HG03342 (cell line): Measurements from ENCODE around the gene KRTAP5-6.

Experiments used
- ATAC-seq: cut with Tn5 transposase; IDR thresholded peaks from one replicate; pipeline ENCODE4 v1.9.1; 2021; ENCODE audit warnings: mild to moderate bottlenecking, moderate library complexity; ENCODE audit not compliant: unreplicated experiment

The KRTAP5-6 gene

DNA sequence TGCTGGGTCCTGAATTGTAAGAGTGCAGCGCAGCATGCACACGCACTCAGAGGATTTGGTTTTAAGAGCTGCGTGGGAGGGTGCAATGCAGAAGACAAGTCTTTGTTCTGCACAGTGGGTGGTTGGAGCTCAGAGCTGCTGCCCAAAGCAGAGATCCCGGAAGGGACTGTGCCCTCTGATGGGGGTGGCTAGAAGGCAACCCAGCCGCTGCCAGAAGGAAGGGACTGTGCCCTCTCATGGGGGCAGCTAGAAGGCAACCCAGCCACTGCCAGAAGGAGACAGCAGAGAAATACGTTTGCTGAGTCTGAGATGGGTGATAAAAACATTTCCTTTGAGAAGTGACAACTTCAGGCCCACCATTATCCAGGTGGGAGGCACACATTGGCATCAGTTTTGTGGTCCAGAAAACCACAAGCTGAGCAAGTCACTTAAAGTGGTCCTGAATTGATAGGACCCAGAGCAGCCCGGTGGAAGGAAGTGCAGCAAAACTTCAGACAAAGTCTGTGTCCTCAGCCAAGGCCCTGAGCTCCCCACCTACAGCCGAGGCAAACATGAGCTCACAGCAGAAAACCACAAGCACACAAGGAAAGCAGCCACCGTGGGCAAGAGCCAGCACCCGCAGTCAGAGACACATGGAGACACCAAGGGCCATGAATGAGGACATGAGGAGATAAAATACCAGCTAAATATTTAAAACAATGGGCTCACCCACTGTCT is 4.3 kb downstream of the KRTAP5-6 start:
- no peak for ATAC-seq

- ATAC-seq = no peak
Measured at GRCh38 chr11:1702506-1702905, 5.5 kb downstream of the KRTAP5-6 start.

DNA sequence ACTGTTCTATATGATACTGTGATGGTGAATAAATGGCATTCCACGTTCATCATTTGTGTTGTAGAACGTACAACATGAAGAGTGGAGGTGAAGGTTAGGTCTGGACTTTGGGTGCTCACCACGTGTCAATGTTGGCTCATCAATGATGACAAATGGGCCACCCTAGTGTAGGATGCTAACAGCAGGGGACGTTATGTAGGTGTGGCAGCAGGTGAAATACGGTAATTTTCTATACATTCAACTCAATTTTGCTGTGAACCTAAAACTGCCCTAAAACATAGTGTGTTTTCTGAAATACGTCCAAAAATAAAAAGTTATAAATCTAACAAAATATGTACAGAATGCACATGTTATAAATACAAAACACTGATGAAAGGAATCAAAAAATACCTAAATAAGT is 6.2 kb downstream of the KRTAP5-6 start:
- ATAC-seq = no peak

GRCh38 chr11:1705126-1706052 is 8.4 kb downstream of the KRTAP5-6 start:
- no peak for ATAC-seq

- ATAC-seq = no peak
Measured at GRCh38 chr11:1706634-1707400, 9.8 kb downstream of the KRTAP5-6 start.

- no peak for ATAC-seq
Measured at GRCh38 chr11:1707751-1708150, 10.8 kb downstream of the KRTAP5-6 start.

GRCh38 chr11:1708716-1709115 is 11.7 kb downstream of the KRTAP5-6 start:
- ATAC-seq = no peak

- no peak for ATAC-seq
Measured at GRCh38 chr11:1714908-1715885, 18.2 kb downstream of the KRTAP5-6 start.

DNA sequence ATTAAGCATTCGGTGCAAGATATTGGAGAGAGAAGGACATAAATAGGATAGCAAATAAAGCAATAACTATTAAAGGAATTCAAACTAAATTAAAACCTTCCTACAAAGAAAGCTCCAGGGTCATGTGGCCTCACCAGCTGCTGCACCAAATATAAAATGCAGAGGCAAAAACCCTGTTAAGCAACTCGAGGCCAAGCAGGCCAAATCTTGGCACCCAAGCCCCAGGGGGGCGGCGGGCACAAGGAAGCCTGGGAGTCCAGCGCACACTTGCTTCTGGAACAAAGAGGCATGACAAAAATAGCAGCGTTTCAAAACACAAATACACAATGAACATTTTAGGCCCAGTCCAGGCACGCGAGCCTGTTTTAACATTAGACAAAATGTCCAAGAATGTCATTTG is 20.8 kb downstream of the KRTAP5-6 start:
- no peak for ATAC-seq

DNA sequence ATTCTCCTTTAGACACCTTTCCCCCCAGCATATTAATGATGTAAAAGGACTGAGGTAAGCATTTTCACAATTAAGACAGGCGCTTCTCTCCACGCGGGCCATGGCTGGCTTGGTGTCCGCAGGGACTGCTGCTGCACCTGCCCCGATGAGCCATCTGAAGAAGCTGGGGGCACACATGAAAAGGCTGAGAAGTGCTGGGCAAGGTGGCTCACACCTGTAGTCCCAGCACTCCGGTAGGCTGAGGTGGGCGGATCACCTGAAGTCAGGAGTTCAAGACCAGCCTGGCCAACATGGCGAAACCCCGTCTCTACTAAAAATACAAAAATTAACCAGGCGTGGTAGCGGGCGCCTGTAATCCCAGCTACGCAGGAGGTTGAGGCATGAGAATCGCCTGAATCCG is 21.3 kb downstream of the KRTAP5-6 start:
- ATAC-seq = no peak

DNA sequence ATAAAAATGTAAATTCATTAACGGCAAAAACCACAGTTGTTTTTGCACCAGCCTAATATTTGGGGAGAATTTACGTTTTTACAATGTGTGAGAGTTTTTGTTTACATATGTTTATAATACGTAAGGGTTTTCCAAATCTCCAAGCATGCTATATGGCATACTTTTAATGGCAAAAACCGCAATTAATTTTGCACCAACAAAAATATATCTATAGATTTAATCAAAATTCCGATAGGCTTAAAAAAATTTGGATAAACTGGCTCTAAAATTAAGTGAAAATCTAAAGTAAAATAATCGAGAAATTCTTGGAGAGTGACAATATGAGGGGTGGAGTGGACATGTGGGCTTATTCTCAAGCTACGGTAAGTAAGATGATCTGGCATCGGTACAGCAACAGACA is 22.8 kb downstream of the KRTAP5-6 start:
- ATAC-seq = no peak

- ATAC-seq = no peak
Measured at GRCh38 chr11:1727096-1727690, 30.2 kb downstream of the KRTAP5-6 start.

DNA sequence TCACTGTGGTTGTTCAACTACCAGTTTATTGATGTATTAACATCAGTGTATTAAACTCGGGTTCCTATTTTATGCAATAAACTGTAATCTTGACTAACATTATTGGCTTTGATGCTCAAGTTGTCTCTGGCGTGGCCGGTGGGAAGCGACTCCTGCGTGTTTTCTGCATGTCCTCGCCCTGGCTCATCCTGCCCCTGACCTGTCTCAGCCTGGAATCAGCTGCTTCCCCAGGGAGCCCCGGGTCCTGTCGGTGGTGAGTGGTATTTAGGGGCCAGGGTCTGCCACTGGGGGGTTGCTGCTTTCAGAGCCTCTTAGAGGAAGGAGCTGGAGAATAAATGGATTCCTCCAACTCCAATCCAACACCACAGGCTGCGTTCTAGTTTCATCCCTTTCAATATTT is 30.9 kb downstream of the KRTAP5-6 start:
- ATAC-seq = no peak

- ATAC-seq = no peak
Measured at GRCh38 chr11:1728301-1728700, 31.3 kb downstream of the KRTAP5-6 start.

- no peak for ATAC-seq
Measured at GRCh38 chr11:1728931-1729691, 32.1 kb downstream of the KRTAP5-6 start.

DNA sequence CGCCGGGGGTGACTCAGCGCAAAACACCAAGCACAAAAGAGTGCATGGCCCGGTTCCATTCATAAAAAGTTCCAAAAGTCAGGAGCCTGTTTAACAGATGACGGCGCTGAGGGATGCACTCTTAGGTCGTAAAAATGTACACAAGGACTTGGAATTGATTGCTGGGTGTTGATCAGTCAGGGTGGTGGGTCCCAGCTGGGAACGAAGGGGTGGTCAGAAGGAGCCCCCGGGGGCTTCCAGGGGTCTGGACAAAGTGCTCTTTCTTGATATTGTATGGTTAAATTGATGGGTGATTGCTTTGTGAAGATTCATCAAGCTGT is 32.7 kb downstream of the KRTAP5-6 start:
- ATAC-seq = no peak

DNA sequence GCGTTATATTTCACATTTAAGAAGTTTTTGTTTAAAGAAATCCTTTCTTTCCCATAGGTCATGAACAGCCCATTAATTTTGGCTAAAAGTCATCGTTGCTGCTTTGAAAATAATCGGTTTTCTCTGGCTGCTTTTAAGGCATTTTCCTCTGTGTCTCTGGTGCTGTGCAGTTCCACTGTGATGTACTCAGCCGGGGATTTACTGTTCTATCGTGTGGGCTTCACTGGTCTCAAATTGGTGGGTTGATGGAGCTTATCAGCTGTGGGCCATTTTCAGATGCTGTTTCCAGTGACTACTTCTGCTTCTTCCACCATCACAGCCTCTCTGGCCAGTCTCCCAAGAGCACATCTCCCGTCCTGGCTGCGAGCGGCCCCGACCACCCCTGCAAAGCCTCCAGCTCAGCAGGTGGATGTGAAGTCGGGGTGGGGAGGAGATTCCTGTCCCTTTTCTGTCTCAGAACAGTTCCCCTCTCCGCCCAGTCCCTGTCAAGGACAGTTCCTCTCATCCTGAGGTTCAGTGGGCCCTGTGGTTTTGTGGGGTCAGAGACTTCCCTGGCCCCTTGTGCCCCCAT is 33.1 kb downstream of the KRTAP5-6 start:
- no peak for ATAC-seq

GRCh38 chr11:1731451-1732059 is 34.6 kb downstream of the KRTAP5-6 start:
- ATAC-seq = no peak
